Measurements from ENCODE around the gene EXOC4.

Gene EXOC4

GRCh38 chr7:133294234-133294633 is 41.4 kb downstream of the EXOC4 start:
- Histone ChIP-seq H3K36me3 (ENCODE audit: control insufficient read depth, insufficient read depth, low read length) (peaks cover 10% of the 10 kb centered on the region), H3K4me3 (ENCODE audit: extremely low read depth, insufficient read depth, low read length, poor library complexity, severe bottlenecking) (no peak overlapping the region), H3K4me1 (ENCODE audit: control insufficient read depth, insufficient read depth, low read length, poor library complexity, severe bottlenecking) (no peaks in the 10 kb centered on the region), H3K27ac (ENCODE audit: low read depth, low read length, severe bottlenecking) (no peak overlapping the region), H3K9me3 (ENCODE audit: control insufficient read depth, low read length) (no peaks in the 10 kb centered on the region)

- Histone ChIP-seq H3K4me1 (ENCODE audit: control insufficient read depth, insufficient read depth, low read length, poor library complexity, severe bottlenecking) (no peaks in the 10 kb centered on the region), H3K4me3 (ENCODE audit: extremely low read depth, insufficient read depth, low read length, poor library complexity, severe bottlenecking) (no peak overlapping the region), H3K36me3 (ENCODE audit: control insufficient read depth, insufficient read depth, low read length) (no peaks in the 10 kb centered on the region), H3K27ac (ENCODE audit: low read depth, low read length, severe bottlenecking) (no peak overlapping the region), H3K9me3 (ENCODE audit: control insufficient read depth, low read length) (no peaks in the 10 kb centered on the region)
- WGBS, 2 experiments (ENCODE audit: insufficient coverage in 2 of 2) = 89% methylated on average over 3 of the region's 3 CpGs; no CpG with 5 or more reads in 1 of the 2 experiments
Measured at GRCh38 chr7:133295484-133295883, 42.6 kb downstream of the EXOC4 start.

GRCh38 chr7:133297093-133297492 is 44.2 kb downstream of the EXOC4 start:
- H3K4me1 ChIP-seq (ENCODE audit: control insufficient read depth, insufficient read depth, low read length, poor library complexity, severe bottlenecking) = no peaks in the 10 kb centered on the region

GRCh38 chr7:133298080-133298479 is 45.2 kb downstream of the EXOC4 start:
- 100% methylated on average over 2 to 3 of the region's 5 CpGs for WGBS, 2 experiments (ENCODE audit: insufficient coverage in 2 of 2)
- no peak overlapping the region for H3K4me3 ChIP-seq (ENCODE audit: extremely low read depth, insufficient read depth, low read length, poor library complexity, severe bottlenecking)
- no peak overlapping the region for H3K27ac ChIP-seq (ENCODE audit: low read depth, low read length, severe bottlenecking)
- no peaks in the 10 kb centered on the region for H3K9me3 ChIP-seq (ENCODE audit: control insufficient read depth, low read length)
- H3K36me3 ChIP-seq (ENCODE audit: control insufficient read depth, insufficient read depth, low read length) = no peaks in the 10 kb centered on the region
- no peaks in the 10 kb centered on the region for H3K4me1 ChIP-seq (ENCODE audit: control insufficient read depth, insufficient read depth, low read length, poor library complexity, severe bottlenecking)

More at GRCh38 chr7:133297093-133297492, 44.2 kb downstream of the EXOC4 start:
- Histone ChIP-seq H3K9me3 (ENCODE audit: control insufficient read depth, low read length) (no peaks in the 10 kb centered on the region), H3K27ac (ENCODE audit: low read depth, low read length, severe bottlenecking) (no peak overlapping the region), H3K4me3 (ENCODE audit: extremely low read depth, insufficient read depth, low read length, poor library complexity, severe bottlenecking) (no peak overlapping the region), H3K36me3 (ENCODE audit: control insufficient read depth, insufficient read depth, low read length) (no peaks in the 10 kb centered on the region)
- 80 to 83% methylated on average over 1 of the region's 1 CpG for WGBS, 2 experiments (ENCODE audit: insufficient coverage in 2 of 2)

- H3K4me3 ChIP-seq (ENCODE audit: extremely low read depth, insufficient read depth, low read length, poor library complexity, severe bottlenecking) = no peak overlapping the region
- 89 to 100% methylated on average over 1 of the region's 1 CpG for WGBS, 2 experiments (ENCODE audit: insufficient coverage in 2 of 2)
- no peaks in the 10 kb centered on the region for H3K36me3 ChIP-seq (ENCODE audit: control insufficient read depth, insufficient read depth, low read length)
- no peaks in the 10 kb centered on the region for H3K9me3 ChIP-seq (ENCODE audit: control insufficient read depth, low read length)
- H3K4me1 ChIP-seq (ENCODE audit: control insufficient read depth, insufficient read depth, low read length, poor library complexity, severe bottlenecking) = no peaks in the 10 kb centered on the region
- no peak overlapping the region for H3K27ac ChIP-seq (ENCODE audit: low read depth, low read length, severe bottlenecking)
Measured at GRCh38 chr7:133299676-133300075, 46.8 kb downstream of the EXOC4 start.

- Histone ChIP-seq H3K9me3 (ENCODE audit: control insufficient read depth, low read length) (no peaks in the 10 kb centered on the region), H3K36me3 (ENCODE audit: control insufficient read depth, insufficient read depth, low read length) (no peaks in the 10 kb centered on the region), H3K4me3 (ENCODE audit: extremely low read depth, insufficient read depth, low read length, poor library complexity, severe bottlenecking) (no peak overlapping the region), H3K4me1 (ENCODE audit: control insufficient read depth, insufficient read depth, low read length, poor library complexity, severe bottlenecking) (no peaks in the 10 kb centered on the region), H3K27ac (ENCODE audit: low read depth, low read length, severe bottlenecking) (no peak overlapping the region)
- 75 to 100% methylated on average over 1 to 2 of the region's 2 CpGs for WGBS, 2 experiments (ENCODE audit: insufficient coverage in 2 of 2)
Measured at GRCh38 chr7:133300088-133300487, 47.2 kb downstream of the EXOC4 start.

GRCh38 chr7:133300811-133301210 is 47.9 kb downstream of the EXOC4 start:
- H3K4me1 ChIP-seq (ENCODE audit: control insufficient read depth, insufficient read depth, low read length, poor library complexity, severe bottlenecking) = no peaks in the 10 kb centered on the region
- H3K9me3 ChIP-seq (ENCODE audit: control insufficient read depth, low read length) = no peaks in the 10 kb centered on the region
- H3K27ac ChIP-seq (ENCODE audit: low read depth, low read length, severe bottlenecking) = no peak overlapping the region
- WGBS, 2 experiments (ENCODE audit: insufficient coverage in 2 of 2) = 91 to 92% methylated on average over 2 to 4 of the region's 5 CpGs
- peaks cover 5% of the 10 kb centered on the region for H3K36me3 ChIP-seq (ENCODE audit: control insufficient read depth, insufficient read depth, low read length)
- H3K4me3 ChIP-seq (ENCODE audit: extremely low read depth, insufficient read depth, low read length, poor library complexity, severe bottlenecking) = no peak overlapping the region

GRCh38 chr7:133301444-133301843 is 48.6 kb downstream of the EXOC4 start:
- 60% methylated on average over 1 of the region's 2 CpGs; no CpG with 5 or more reads in 1 of the 2 experiments for WGBS, 2 experiments (ENCODE audit: insufficient coverage in 2 of 2)
- Histone ChIP-seq H3K27ac (ENCODE audit: low read depth, low read length, severe bottlenecking) (no peak overlapping the region), H3K36me3 (ENCODE audit: control insufficient read depth, insufficient read depth, low read length) (peaks cover 11% of the 10 kb centered on the region)

GRCh38 chr7:133303372-133303771 is 50.5 kb downstream of the EXOC4 start:
- Histone ChIP-seq H3K27ac (ENCODE audit: low read depth, low read length, severe bottlenecking) (no peak overlapping the region), H3K9me3 (ENCODE audit: control insufficient read depth, low read length) (no peaks in the 10 kb centered on the region), H3K4me1 (ENCODE audit: control insufficient read depth, insufficient read depth, low read length, poor library complexity, severe bottlenecking) (no peaks in the 10 kb centered on the region), H3K36me3 (ENCODE audit: control insufficient read depth, insufficient read depth, low read length) (peaks cover 29% of the 10 kb centered on the region), H3K4me3 (ENCODE audit: extremely low read depth, insufficient read depth, low read length, poor library complexity, severe bottlenecking) (no peak overlapping the region)
- no CpG with 5 or more reads among the region's 1 CpG for WGBS, 2 experiments (ENCODE audit: insufficient coverage in 2 of 2)

More at GRCh38 chr7:133301444-133301843, 48.6 kb downstream of the EXOC4 start:
- Histone ChIP-seq H3K4me1 (ENCODE audit: control insufficient read depth, insufficient read depth, low read length, poor library complexity, severe bottlenecking) (no peaks in the 10 kb centered on the region), H3K9me3 (ENCODE audit: control insufficient read depth, low read length) (no peaks in the 10 kb centered on the region), H3K4me3 (ENCODE audit: extremely low read depth, insufficient read depth, low read length, poor library complexity, severe bottlenecking) (no peak overlapping the region)

- Histone ChIP-seq H3K4me1 (ENCODE audit: control insufficient read depth, insufficient read depth, low read length, poor library complexity, severe bottlenecking) (no peaks in the 10 kb centered on the region), H3K9me3 (ENCODE audit: control insufficient read depth, low read length) (no peaks in the 10 kb centered on the region), H3K36me3 (ENCODE audit: control insufficient read depth, insufficient read depth, low read length) (peaks cover 33% of the 10 kb centered on the region), H3K27ac (ENCODE audit: low read depth, low read length, severe bottlenecking) (no peak overlapping the region), H3K4me3 (ENCODE audit: extremely low read depth, insufficient read depth, low read length, poor library complexity, severe bottlenecking) (no peak overlapping the region)
- WGBS, 2 experiments (ENCODE audit: insufficient coverage in 2 of 2) = 100% methylated on average over 1 of the region's 2 CpGs; no CpG with 5 or more reads in 1 of the 2 experiments
Measured at GRCh38 chr7:133303931-133304330, 51.1 kb downstream of the EXOC4 start.

- Histone ChIP-seq H3K4me3 (ENCODE audit: extremely low read depth, insufficient read depth, low read length, poor library complexity, severe bottlenecking) (no peak overlapping the region), H3K27ac (ENCODE audit: low read depth, low read length, severe bottlenecking) (no peak overlapping the region), H3K36me3 (ENCODE audit: control insufficient read depth, insufficient read depth, low read length) (peaks cover 39% of the 10 kb centered on the region), H3K4me1 (ENCODE audit: control insufficient read depth, insufficient read depth, low read length, poor library complexity, severe bottlenecking) (no peaks in the 10 kb centered on the region), H3K9me3 (ENCODE audit: control insufficient read depth, low read length) (no peaks in the 10 kb centered on the region)
- 100% methylated on average over 1 to 4 of the region's 6 CpGs for WGBS, 2 experiments (ENCODE audit: insufficient coverage in 2 of 2)
Measured at GRCh38 chr7:133309333-133309732, 56.5 kb downstream of the EXOC4 start.
